ENCODE data around the gene EPS8L1. TPM values are rescaled to one million over a fixed set of nuclear protein-coding genes. Genes with fewer than 3 reads are reported as not detected.
"Not testable (repeated sequence)": the region's sequence is repeated elsewhere in the genome, so short reads cannot be mapped to it uniquely, and the experiment has no call there.

EPS8L1 gene
- total and polyA plus RNA-seq, 3 donors from 2014 or later, result 3.4 to 13.3 (median 3.6) TPM

DNA sequence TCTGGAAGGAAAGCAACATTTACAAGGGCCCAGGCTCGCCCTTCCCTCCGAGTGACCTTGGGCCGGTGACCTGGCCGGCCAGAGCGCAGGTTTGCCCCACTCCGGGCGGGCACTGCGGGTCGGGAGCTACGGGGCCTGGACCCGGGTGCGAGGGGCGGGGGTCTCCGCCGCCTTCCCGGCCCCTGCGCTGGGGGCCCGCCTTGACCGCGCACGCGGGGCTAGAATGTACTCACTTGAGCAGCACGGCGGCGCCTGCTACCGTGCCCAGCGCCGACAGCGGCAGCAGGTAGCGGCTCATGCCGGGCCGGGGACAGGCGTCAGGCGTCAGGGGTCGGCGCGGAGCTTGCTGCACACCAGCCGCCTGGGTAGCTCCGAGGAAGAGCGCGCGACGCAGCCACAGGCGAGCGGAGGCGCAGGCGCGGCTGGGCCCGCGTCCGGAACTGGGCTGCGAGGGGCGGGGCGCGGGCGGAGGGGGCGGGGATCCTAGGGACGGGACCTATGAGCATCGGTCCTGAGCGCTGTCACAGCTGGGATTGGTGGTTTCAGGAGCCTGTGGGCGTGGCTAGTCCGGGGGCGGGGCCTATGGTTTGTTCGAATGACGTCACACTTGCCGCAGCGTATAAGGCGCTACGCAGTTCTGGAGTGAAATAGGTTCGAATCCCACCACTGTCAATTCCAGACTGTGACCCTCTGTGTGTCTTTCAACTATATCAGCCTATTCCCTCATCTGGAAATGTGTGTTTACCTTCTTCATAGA is 12.8 kb upstream of the EPS8L1 start, which contains the start of gene RDH13:
Gene RDH13 (minus strand): TSS at position 414 of the 757 bp plus-strand sequence. CDS start 116 bp downstream, at position 298.
- Histone ChIP-seq H3K4me1 (no peaks in the 10 kb centered on the region), H3K9me3 (no peaks in the 10 kb centered on the region), H3K4me3 (peak within 1 kb of the TSS; percentile 72 to 78), H3K27ac (peak within 1 kb of the TSS; percentile 57 to 75), H3K36me3 (ENCODE audit: low read depth, missing control alignments) (no peaks in the 10 kb centered on the region), H3K27me3 (no peaks in the 10 kb centered on the region)
- WGBS, 2 donors, result 1% methylated on average over 31 to 58 of the region's 70 CpGs
- TF ChIP-seq CTCF (IDR thresholded peaks at IDR 0.05) (no peak), POLR2A (IDR thresholded peaks at IDR 0.05) (no peak)
- peak; percentile 99 for DNase-seq
- intact Hi-C loops (cut with DNase I; ENCODE audit: low total_unique reads), result no loop called here

- H3K27me3 ChIP-seq, result no peaks in the 10 kb centered on the region
- no peaks in the 10 kb centered on the region for H3K9me3 ChIP-seq
- 58 to 65% methylated on average over 3 of the region's 3 CpGs for WGBS, 2 donors
- no peaks in the 10 kb centered on the region for H3K36me3 ChIP-seq (ENCODE audit: low read depth, missing control alignments)
- intact Hi-C loops (cut with DNase I; ENCODE audit: low total_unique reads), result no loop called here
- no peak for DNase-seq
- H3K27ac ChIP-seq, result no peak overlapping the region
- no peaks in the 10 kb centered on the region for H3K4me1 ChIP-seq
- peak overlapping the region in 1 of 2 donors; percentile 72 for H3K4me3 ChIP-seq
- TF ChIP-seq POLR2A (IDR thresholded peaks at IDR 0.05) (no peak), CTCF (IDR thresholded peaks at IDR 0.05) (no peak)
Measured at GRCh38 chr19:55063492-55063843, 12.2 kb upstream of the EPS8L1 start.

GRCh38 chr19:55065516-55065915 is 10.2 kb upstream of the EPS8L1 start:
- H3K36me3 ChIP-seq (ENCODE audit: low read depth, missing control alignments); H3K9me3 ChIP-seq; H3K27ac ChIP-seq; H3K4me3 ChIP-seq; DNase-seq; intact Hi-C loops (cut with DNase I; ENCODE audit: low total_unique reads); H3K4me1 ChIP-seq; H3K27me3 ChIP-seq: not testable (repeated sequence)
- 78 to 85% methylated on average over 5 to 9 of the region's 9 CpGs for WGBS, 2 donors

DNA sequence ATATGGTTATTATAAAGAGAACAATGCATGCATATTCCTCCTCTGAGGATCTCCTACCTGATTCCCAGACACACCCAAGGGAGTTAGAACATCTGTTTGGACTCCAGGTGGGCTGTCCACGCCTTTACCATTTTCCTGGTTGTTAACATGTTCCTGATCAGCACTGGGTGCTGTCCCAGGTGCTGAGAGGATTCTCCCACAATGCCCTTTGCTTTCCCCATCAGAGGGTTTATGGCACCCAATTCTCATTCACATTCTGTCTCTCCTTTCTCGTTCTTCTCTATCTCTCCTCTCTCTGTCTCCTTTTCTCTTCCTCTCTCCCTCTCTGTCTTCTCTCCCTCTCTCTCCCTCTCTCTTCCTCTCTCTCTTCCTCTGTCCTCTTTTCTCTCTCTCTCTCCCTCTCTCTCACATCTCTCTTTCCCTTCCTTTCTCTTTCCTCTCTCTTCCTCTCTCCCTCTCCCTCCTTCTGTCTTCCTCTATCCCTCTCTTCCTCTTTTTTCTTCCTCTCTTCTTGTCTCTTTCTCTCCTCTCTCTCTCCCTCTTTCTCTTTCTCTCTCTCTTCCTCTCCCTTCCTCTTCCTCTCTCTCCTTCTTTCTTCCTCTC is 9.5 kb upstream of the EPS8L1 start:
- Histone ChIP-seq H3K27me3 (no peaks in the 10 kb centered on the region), H3K9me3 (no peaks in the 10 kb centered on the region), H3K4me3 (no peak overlapping the region), H3K36me3 (ENCODE audit: low read depth, missing control alignments) (no peaks in the 10 kb centered on the region), H3K27ac (no peak overlapping the region), H3K4me1 (peaks cover 2% of the 10 kb centered on the region)
- no peak for DNase-seq
- intact Hi-C loops (cut with DNase I; ENCODE audit: low total_unique reads), result no loop called here
- 18 to 23% methylated on average over 2 of the region's 2 CpGs for WGBS, 2 donors
- no peak for TF ChIP-seq CTCF (IDR thresholded peaks at IDR 0.05)
- no peak for TF ChIP-seq POLR2A (IDR thresholded peaks at IDR 0.05)

GRCh38 chr19:55067869-55068268 is 7.8 kb upstream of the EPS8L1 start:
- Histone ChIP-seq H3K4me1 (peaks cover 2% of the 10 kb centered on the region), H3K27me3 (no peaks in the 10 kb centered on the region), H3K27ac (no peak overlapping the region), H3K36me3 (ENCODE audit: low read depth, missing control alignments) (no peaks in the 10 kb centered on the region), H3K9me3 (no peaks in the 10 kb centered on the region), H3K4me3 (no peak overlapping the region)
- WGBS, 2 donors, result 32 to 46% methylated on average over 3 of the region's 3 CpGs
- TF ChIP-seq POLR2A (IDR thresholded peaks at IDR 0.05) (no peak), CTCF (IDR thresholded peaks at IDR 0.05) (no peak)
- intact Hi-C loops (cut with DNase I; ENCODE audit: low total_unique reads), result no loop called here
- no peak for DNase-seq
